ENCODE measurements around the gene TMEM259.
"Not testable (repeated sequence)": the region's sequence is repeated elsewhere in the genome, so short reads cannot be mapped to it uniquely, and the experiment has no call there.

Gene TMEM259

GRCh38 chr19:1025960-1026782 lies 5.2 kb upstream of the TMEM259 start, which contains the start of gene CNN2:
CNN2 (plus strand) TSS chr19:1026608; CDS start chr19:1026662, 54 bp downstream.
- Histone ChIP-seq H3K4me2 (ENCODE audit: low read length) (peak within 1 kb of the TSS; percentile 56), H3K4me1 (no peaks in the 10 kb centered on the region), H3K27ac (peak within 1 kb of the TSS; percentile 9), H3K27me3 (ENCODE audit: control insufficient read depth, insufficient read depth, low read length) (no peaks in the 10 kb centered on the region), H2AFZ (peak within 1 kb of the TSS; percentile 65), H3K9ac (no peak within 1 kb of the TSS), H3K36me3 (ENCODE audit: control insufficient read depth, insufficient read depth, low read length) (no peaks in the 10 kb centered on the region), H3K79me2 (no peaks in the 10 kb centered on the region), H3K9me3 (ENCODE audit: control insufficient read depth, low read length) (no peaks in the 10 kb centered on the region), H3K4me3 (ENCODE audit: low read depth, low read length) (peak within 1 kb of the TSS; percentile 49)
- no peak for TF ChIP-seq CTCF (IDR thresholded peaks at IDR 0.05)

- H3K79me2 ChIP-seq; H3K4me1 ChIP-seq; H3K27me3 ChIP-seq (ENCODE audit: control insufficient read depth, insufficient read depth, low read length); H3K27ac ChIP-seq; H3K4me2 ChIP-seq (ENCODE audit: low read length); H3K9me3 ChIP-seq (ENCODE audit: control insufficient read depth, low read length); H3K4me3 ChIP-seq (ENCODE audit: low read depth, low read length); H3K36me3 ChIP-seq (ENCODE audit: control insufficient read depth, insufficient read depth, low read length); H2AFZ ChIP-seq; H3K9ac ChIP-seq: not testable (repeated sequence)
These were observed 4.2 kb upstream of the TMEM259 start for GRCh38 chr19:1025080-1025479.

- not testable (repeated sequence) for H3K9me3 ChIP-seq (ENCODE audit: control insufficient read depth, low read length); H3K27me3 ChIP-seq (ENCODE audit: control insufficient read depth, insufficient read depth, low read length); H2AFZ ChIP-seq; H3K4me3 ChIP-seq (ENCODE audit: low read depth, low read length); H3K36me3 ChIP-seq (ENCODE audit: control insufficient read depth, insufficient read depth, low read length); H3K4me2 ChIP-seq (ENCODE audit: low read length); H3K4me1 ChIP-seq; H3K9ac ChIP-seq; H3K27ac ChIP-seq
- peaks cover 18% of the 10 kb centered on the region for H3K79me2 ChIP-seq
These were observed 2.9 kb upstream of the TMEM259 start for GRCh38 chr19:1023883-1024188.

GRCh38 chr19:1019980-1020867 lies 699 bp downstream of the TMEM259 start:
- H3K36me3 ChIP-seq (ENCODE audit: control insufficient read depth, insufficient read depth, low read length): no peaks in the 10 kb centered on the region
- no peak for TF ChIP-seq CTCF (IDR thresholded peaks at IDR 0.05)
- peak overlapping the region; percentile 48 for H3K27ac ChIP-seq
- H3K9ac ChIP-seq: peak overlapping the region; percentile 55
- peaks cover 45% of the 10 kb centered on the region for H3K79me2 ChIP-seq
- peak overlapping the region; percentile 95 for H3K4me2 ChIP-seq (ENCODE audit: low read length)
- no peaks in the 10 kb centered on the region for H3K27me3 ChIP-seq (ENCODE audit: control insufficient read depth, insufficient read depth, low read length)
- H2AFZ ChIP-seq: no peak overlapping the region
- H3K9me3 ChIP-seq (ENCODE audit: control insufficient read depth, low read length): no peaks in the 10 kb centered on the region
- H3K4me3 ChIP-seq (ENCODE audit: low read depth, low read length): peak overlapping the region; percentile 93
- H3K4me1 ChIP-seq: peaks cover 32% of the 10 kb centered on the region

GRCh38 chr19:1019616-1019961 lies 1.3 kb downstream of the TMEM259 start:
- TF ChIP-seq CTCF (IDR thresholded peaks at IDR 0.05): no peak
- Histone ChIP-seq H3K27me3 (ENCODE audit: control insufficient read depth, insufficient read depth, low read length) (no peaks in the 10 kb centered on the region), H3K79me2 (peaks cover 48% of the 10 kb centered on the region), H3K9me3 (ENCODE audit: control insufficient read depth, low read length) (no peaks in the 10 kb centered on the region), H2AFZ (no peak overlapping the region), H3K27ac (no peak overlapping the region), H3K36me3 (ENCODE audit: control insufficient read depth, insufficient read depth, low read length) (no peaks in the 10 kb centered on the region), H3K4me1 (peaks cover 32% of the 10 kb centered on the region), H3K9ac (no peak overlapping the region), H3K4me3 (ENCODE audit: low read depth, low read length) (peak overlapping the region; percentile 93), H3K4me2 (ENCODE audit: low read length) (peak overlapping the region; percentile 95)
